Heart right ventricle (tissue), 16 donors: ENCODE results near the gene NRDE2. TPM values are rescaled to one million over a fixed set of nuclear protein-coding genes. Genes with fewer than 3 reads are reported as not detected.
A peak's percentile ranks its signal among the peaks of the same experiment; 100 is the strongest.
"Not testable (repeated sequence)": the region's sequence is repeated elsewhere in the genome, so short reads cannot be mapped to it uniquely, and the experiment has no call there.

Experiments used
- ATAC-seq, 8 donors: fragments of 200-7000 bp; cut with Tn5 transposase; one replicate each; pipeline ENCODE4 v1.9.1; 2020; ENCODE audit warnings: mild to moderate bottlenecking in 8 of 8, moderate library complexity in 8 of 8, moderate number of reproducible peaks in 1 of 8
- DNase-seq, 2 donors: peaks; one replicate each; pipeline ENCODE4 v3.0.0-alpha.2; 2020
- H3K27ac ChIP-seq, 10 donors: fragments of 200-600 bp; sonication (generic) in 2 of 10; one replicate each; pipeline versions ENCODE4 v1.5.0 to v1.8.0; 2020 to 2022; ENCODE audit warnings: mild to moderate bottlenecking in 3 of 10
- H3K27me3 ChIP-seq, 7 donors: fragments of 200-600 bp; one replicate each; pipeline ENCODE4 v1.8.0; 2021 to 2022; ENCODE audit warnings: mild to moderate bottlenecking in 2 of 7
- H3K36me3 ChIP-seq, 9 donors: fragments of 200-600 bp; sonication (generic) in 1 of 9; one replicate each; pipeline versions ENCODE4 v1.5.0 to v1.8.0; 2020 to 2022; ENCODE audit warnings: mild to moderate bottlenecking in 2 of 9
- H3K4me1 ChIP-seq, 9 donors: fragments of 200-600 bp; sonication (generic) in 1 of 9; one replicate each; pipeline versions ENCODE4 v1.5.0 to v1.8.0; 2020 to 2022; ENCODE audit warnings: mild to moderate bottlenecking in 4 of 9
- H3K4me3 ChIP-seq, 10 donors: fragments of 200-600 bp; sonication (generic) in 2 of 10; one replicate each; pipeline versions ENCODE4 v1.5.0 to v1.8.0; 2020 to 2022; ENCODE audit warnings: mild to moderate bottlenecking in 7 of 10, moderate library complexity in 2 of 10
- H3K9me3 ChIP-seq, 11 donors: fragments of 200-600 bp in 10 of 11; sonication (generic) in 2 of 11; one replicate each; pipeline versions ENCODE4 v1.5.0 to v1.8.0; 2013 to 2022; ENCODE audit warnings: mild to moderate bottlenecking in 2 of 11, control low read depth in 1 of 11, moderate library complexity in 1 of 11
- WGBS, 2 donors: extraction: QIAGEN DNeasy Blood & Tissue Kit; methylation state at CpG; one replicate each; pipeline ENCODE4 v1.1.7; 2013; ENCODE audit warnings: inconsistent platforms in 1 of 2; 5-methylcytosine and 5-hydroxymethylcytosine counted together
- intact Hi-C, 10 donors: fragments of 100-400 bp; cut with DNase I; formaldehyde crosslinking; loops; one replicate each; pipeline versions ENCODE4 v1.11.1 to v1.14.2; 2022
- polyA plus RNA-seq, 2 donors: library from polyadenylated mRNA; stranded (reverse); fragments of 200-250 nt; gene quantifications; one replicate each; pipeline ENCODE4 v1.2.3, GENCODE V29; 2013
- total RNA-seq, 10 donors: library from RNA; stranded (reverse); fragmentation: NEBNext Ultra II Directional in 3 of 10; extraction: Animal tissue kit (Norgen Biotek cat#: 25700) in 3 of 10; gene quantifications; one replicate each; pipeline versions ENCODE4 v1.2.1 to v1.2.4, GENCODE V29; 2021 to 2023
- TF ChIP-seq, protein P1 (sequence below), 9 donors: fragments of 200-600 bp; sonication (generic) in 2 of 9; IDR thresholded peaks; one replicate each; pipeline versions ENCODE4 v1.5.0 to v1.8.0; 2021 to 2022; ENCODE audit warnings: antibody characterized with exemption in 9 of 9, mild to moderate bottlenecking in 5 of 9, moderate library complexity in 1 of 9
- donor health status: Arrhythmogenic right ventricular cardiomyopathy.
- donor health status: ischemic (EF 13 %, LVEDD 7.1; RV severe dilation, severe dysfunction).
- donor health status: healthy with polysubstance abuse.
- donor health status: DM: no; HTN: yes; CAD: no.
- donor health status: DM: no; HTN: no; CAD: no.
- donor health status: ischemic (EF 25% LVEDD 6.9; RV normal size, moderate dysfunction).
- donor health status: ischemic (EF 25% LVEDD 5.7; RV mildly dilated, moderate dysfunction).
- donor health status: healthy.
- donor health status: DM: yes; HTN: yes; CAD: no.
- donor health status: Ischemic cardiomyopathy.
- donor health status: ischemic (EF 35%, LVEDD 5.7; RV mildly dilated, moderate dysfunction).
- donor health status: nonischemic (EF 11% LVEDD 7.7; RV severe dilation, severe dysfunction).
- donor health status: DM: yes; HTN: yes; CAD: no.
- donor health status: PGD.
- donor health status: ischemic (EF 29% LVEDD 5.4; RV normal size, mild dysfunction).
- donor health status: nonischemic (EF 23%, LVEDD 6.1; RV moderate dilation, normal function).

The NRDE2 gene
- total and polyA plus RNA-seq, 12 donors, result 4.3 to 16.7 (median 13.5) TPM

DNA sequence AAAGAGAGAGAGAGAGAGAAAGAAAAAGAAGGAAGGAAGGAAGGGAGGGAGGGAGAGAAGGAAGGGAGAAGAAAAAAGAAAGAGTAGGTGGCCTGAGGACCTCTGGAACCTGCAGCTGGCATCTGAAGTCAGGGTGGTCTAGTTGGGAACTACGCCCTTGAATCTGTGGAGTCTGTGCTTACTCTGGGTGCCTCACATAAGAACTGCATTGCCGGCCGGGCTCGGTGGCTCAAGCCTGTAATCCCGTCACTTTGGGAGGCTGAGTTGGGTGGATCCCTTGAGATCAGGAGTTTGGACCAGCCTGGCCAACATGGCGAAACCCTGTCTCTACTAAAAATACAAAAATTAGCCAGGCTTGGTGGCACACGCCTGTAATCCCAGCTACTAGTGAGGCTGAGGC lies 10.0 kb upstream of the NRDE2 start:
- no peaks in the 10 kb centered on the region for H3K36me3 ChIP-seq
- 68 to 71% methylated on average over 7 of the region's 7 CpGs for WGBS, 2 donors

DNA sequence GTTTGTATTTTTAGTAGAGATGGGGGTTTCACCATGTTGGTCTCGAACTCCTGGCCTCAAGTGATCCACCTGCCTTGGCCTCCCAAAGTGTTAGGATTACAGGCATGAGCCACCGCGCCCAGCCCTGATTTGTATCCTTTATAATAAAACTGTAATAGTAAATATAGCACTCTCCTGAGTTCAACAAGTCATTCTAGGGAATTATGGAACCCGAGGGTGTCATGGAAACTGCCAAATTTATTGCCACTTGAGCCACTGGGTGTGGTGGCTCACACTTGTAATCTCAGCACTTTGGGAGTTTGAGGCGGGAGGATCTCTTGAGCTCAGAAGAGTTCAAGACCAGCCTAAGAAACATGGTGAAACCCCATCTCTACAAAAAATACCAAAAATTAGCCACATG lies 9.5 kb upstream of the NRDE2 start:
- H3K9me3 ChIP-seq, ATAC-seq, H3K36me3 ChIP-seq, H3K27ac ChIP-seq, intact Hi-C loops, H3K4me3 ChIP-seq, DNase-seq, H3K4me1 ChIP-seq: not testable (repeated sequence)
- 78 to 81% methylated on average over 5 of the region's 5 CpGs for WGBS, 2 donors
- peaks cover 0 to 27% (median 10%) of the 10 kb centered on the region in 7 donors for H3K27me3 ChIP-seq

More for the DNA sequence above, 10.0 kb upstream of the NRDE2 start:
- H3K27ac ChIP-seq, result no peak overlapping the region
- no peaks in the 10 kb centered on the region for H3K9me3 ChIP-seq
- no peak overlapping the region for H3K4me3 ChIP-seq
- ATAC-seq, result no peak
- peaks cover 0 to 22% (median 7%) of the 10 kb centered on the region in 7 donors for H3K27me3 ChIP-seq
- intact Hi-C loops, result no loop called here
- TF ChIP-seq, protein P1, sequence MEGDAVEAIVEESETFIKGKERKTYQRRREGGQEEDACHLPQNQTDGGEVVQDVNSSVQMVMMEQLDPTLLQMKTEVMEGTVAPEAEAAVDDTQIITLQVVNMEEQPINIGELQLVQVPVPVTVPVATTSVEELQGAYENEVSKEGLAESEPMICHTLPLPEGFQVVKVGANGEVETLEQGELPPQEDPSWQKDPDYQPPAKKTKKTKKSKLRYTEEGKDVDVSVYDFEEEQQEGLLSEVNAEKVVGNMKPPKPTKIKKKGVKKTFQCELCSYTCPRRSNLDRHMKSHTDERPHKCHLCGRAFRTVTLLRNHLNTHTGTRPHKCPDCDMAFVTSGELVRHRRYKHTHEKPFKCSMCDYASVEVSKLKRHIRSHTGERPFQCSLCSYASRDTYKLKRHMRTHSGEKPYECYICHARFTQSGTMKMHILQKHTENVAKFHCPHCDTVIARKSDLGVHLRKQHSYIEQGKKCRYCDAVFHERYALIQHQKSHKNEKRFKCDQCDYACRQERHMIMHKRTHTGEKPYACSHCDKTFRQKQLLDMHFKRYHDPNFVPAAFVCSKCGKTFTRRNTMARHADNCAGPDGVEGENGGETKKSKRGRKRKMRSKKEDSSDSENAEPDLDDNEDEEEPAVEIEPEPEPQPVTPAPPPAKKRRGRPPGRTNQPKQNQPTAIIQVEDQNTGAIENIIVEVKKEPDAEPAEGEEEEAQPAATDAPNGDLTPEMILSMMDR (IDR thresholded peaks at IDR 0.05), result no peak
- DNase-seq, result no peak
- H3K4me1 ChIP-seq, result no peaks in the 10 kb centered on the region

- ATAC-seq (no peak), DNase-seq (no peak)
- H3K27me3 ChIP-seq, result peaks cover 0 to 37% (median 15%) of the 10 kb centered on the region in 7 donors
- H3K4me3 ChIP-seq, result no peak overlapping the region
- H3K4me1 ChIP-seq, result peaks cover 0 to 4% (median 0%) of the 10 kb centered on the region in 9 donors
- intact Hi-C loops, result no loop called here
- TF ChIP-seq, protein P1 (IDR thresholded peaks at IDR 0.05), result no peak
- WGBS, 2 donors, result 72 to 73% methylated on average over 2 of the region's 2 CpGs
- H3K36me3 ChIP-seq, result no peaks in the 10 kb centered on the region
- no peaks in the 10 kb centered on the region for H3K9me3 ChIP-seq
- no peak overlapping the region for H3K27ac ChIP-seq
These were observed 5.2 kb upstream of the NRDE2 start for GRCh38 chr14:90336985-90337384.

DNA sequence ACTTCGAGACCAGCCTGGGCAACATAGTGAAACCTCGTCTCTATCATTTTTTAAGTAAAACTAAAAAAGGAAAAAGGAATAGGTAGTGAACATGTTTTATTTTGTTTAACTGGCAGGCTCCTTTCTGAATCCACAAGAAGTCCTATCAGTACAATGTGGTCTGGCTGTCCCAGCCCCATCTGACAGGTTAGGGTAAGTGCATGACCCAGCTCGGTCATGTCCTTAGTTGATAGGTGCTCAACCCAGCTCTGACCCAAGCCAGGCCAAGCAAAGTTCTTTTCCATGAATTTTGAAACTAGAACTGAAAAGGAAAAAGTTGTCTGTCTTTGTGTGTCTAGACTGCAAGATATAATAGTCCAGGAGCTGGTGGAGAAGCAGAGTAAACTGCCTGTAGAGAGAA lies 4.7 kb upstream of the NRDE2 start:
- H3K9me3 ChIP-seq, result no peaks in the 10 kb centered on the region
- peaks cover 0 to 37% (median 15%) of the 10 kb centered on the region in 7 donors for H3K27me3 ChIP-seq
- peaks cover 0 to 4% (median 0%) of the 10 kb centered on the region in 9 donors for H3K4me1 ChIP-seq
- no peak overlapping the region for H3K27ac ChIP-seq
- no peak for DNase-seq
- TF ChIP-seq, protein P1 (IDR thresholded peaks at IDR 0.05), result no peak
- 83 to 84% methylated on average over 3 of the region's 3 CpGs for WGBS, 2 donors
- ATAC-seq, result no peak
- H3K4me3 ChIP-seq, result no peak overlapping the region
- intact Hi-C loops, result no loop called here
- no peaks in the 10 kb centered on the region for H3K36me3 ChIP-seq

DNA sequence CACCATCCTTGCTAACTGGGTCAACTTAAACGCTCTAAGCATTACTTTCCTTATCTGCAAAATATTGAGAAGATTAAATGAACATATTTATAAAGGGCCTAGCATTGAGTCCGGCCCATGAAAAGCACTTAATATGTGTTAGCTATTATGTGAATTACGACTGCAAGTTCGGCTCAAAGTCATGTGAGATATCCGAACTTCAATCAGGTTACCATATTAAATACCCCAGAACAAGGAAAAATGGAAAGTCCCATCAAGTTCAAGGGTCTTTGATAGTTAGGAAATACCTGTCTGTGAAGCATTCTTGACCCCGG lies 487 bp upstream of the NRDE2 start:
- no peaks in the 10 kb centered on the region for H3K36me3 ChIP-seq
- H3K27me3 ChIP-seq, result peaks cover 0 to 19% (median 2%) of the 10 kb centered on the region in 7 donors
- intact Hi-C loops, result loop anchor here in 9 of 10 donors (1.0 to 5.0 kb wide), 4 partner anchors 50 to 65 kb away; partner anchors contain the start of gene CALM1 (in 2 of the 9)
- no peak for DNase-seq
- ATAC-seq, result peak in 1 of 8 donors; percentile 3
- peaks cover 0 to 16% (median 11%) of the 10 kb centered on the region in 9 donors for H3K4me1 ChIP-seq
- WGBS, 2 donors, result 37 to 48% methylated on average over 6 of the region's 6 CpGs
- H3K9me3 ChIP-seq, result no peaks in the 10 kb centered on the region
- TF ChIP-seq, protein P1 (IDR thresholded peaks at IDR 0.05), result no peak
- peak overlapping the region; percentile 62 to 80 (median 72) for H3K4me3 ChIP-seq
- peak overlapping the region; percentile 10 to 92 (median 87) for H3K27ac ChIP-seq
